Ramos (cell line): ENCODE data around the gene CYTH3.
"Not testable (repeated sequence)": the region's sequence is repeated elsewhere in the genome, so short reads cannot be mapped to it uniquely, and the experiment has no call there.

ENCODE experiments used
- in situ Hi-C: fragments of 300-500 bp; cut with MboI; formaldehyde crosslinking; loops from one replicate; pipeline ENCODE4 v1.14.3; 2022; ENCODE audit warnings: low sequenced_read_pairs; ENCODE audit not compliant: unreplicated experiment

CYTH3 gene

GRCh38 chr7:6283391-6284054 is 11.1 kb upstream of the CYTH3 start:
- in situ Hi-C loops, result not testable (repeated sequence)

- in situ Hi-C loops, result no loop called here
Measured at GRCh38 chr7:6279937-6280336, 7.5 kb upstream of the CYTH3 start.

DNA sequence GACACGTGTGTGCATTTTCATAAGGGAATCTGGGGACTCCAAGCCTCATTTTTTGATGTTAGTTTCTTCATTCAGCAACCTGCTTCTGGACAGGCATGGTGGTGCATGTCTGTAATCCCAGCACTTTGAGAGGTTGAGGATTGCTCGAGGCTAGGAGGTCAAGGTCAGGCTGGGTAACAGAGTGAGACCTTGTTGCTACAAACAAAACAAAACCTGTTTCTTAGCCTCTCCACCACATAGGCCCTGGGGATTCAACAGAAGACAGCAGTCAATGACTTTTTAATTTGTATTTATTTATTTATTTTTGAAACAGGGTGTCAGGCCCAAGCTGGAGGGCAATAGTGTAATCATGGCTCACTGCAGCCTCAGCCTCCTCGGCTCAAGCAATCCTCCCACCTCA is 6.9 kb upstream of the CYTH3 start:
- in situ Hi-C loops, result no loop called here

DNA sequence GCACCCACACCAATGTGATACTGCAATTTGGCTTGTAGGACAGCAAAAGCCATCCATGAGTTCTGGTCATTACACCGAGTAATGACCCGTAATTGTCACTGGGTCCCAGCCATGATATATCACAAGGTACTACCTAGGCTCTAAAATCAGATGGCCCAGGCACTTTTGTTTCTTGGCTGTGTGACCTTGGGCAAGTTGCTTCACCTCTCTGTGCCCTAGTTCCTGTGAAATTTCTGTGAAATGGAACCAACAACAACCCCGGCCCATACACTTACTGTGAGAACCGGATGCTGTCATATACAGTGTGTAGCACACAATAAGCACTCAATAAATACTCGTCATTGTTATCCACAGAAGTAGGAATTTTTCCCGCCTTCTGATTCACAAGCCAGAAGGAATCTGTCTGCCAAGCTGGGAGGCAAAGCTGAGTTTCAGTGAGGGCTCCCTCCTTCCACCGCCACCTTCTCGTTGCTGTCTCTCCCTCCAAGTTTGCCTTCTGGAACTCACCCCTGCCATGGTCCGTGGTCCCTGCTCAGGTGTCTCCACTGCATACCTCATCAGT is 6.4 kb upstream of the CYTH3 start:
- in situ Hi-C loops, result no loop called here

DNA sequence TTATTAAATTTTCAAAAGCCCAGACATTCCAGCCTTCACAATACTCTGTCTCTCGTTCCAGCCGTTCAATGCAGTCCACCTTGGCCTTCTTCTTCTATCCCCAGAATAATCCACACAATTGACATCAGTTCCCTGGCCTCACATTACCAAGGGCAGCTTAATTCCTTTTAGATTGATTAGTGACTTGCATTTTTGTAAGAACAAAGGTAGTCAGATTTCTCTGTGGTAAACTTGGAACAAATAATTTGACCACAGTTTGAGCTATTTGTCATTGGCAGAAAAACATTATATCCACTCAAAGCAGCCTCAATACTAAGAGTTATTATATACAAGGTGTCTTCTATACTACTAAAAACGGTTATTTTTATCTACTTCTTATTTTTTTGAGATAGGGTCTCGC is 5.1 kb upstream of the CYTH3 start:
- in situ Hi-C loops, result no loop called here

GRCh38 chr7:6276911-6277408 is 4.5 kb upstream of the CYTH3 start:
- in situ Hi-C loops, result no loop called here

DNA sequence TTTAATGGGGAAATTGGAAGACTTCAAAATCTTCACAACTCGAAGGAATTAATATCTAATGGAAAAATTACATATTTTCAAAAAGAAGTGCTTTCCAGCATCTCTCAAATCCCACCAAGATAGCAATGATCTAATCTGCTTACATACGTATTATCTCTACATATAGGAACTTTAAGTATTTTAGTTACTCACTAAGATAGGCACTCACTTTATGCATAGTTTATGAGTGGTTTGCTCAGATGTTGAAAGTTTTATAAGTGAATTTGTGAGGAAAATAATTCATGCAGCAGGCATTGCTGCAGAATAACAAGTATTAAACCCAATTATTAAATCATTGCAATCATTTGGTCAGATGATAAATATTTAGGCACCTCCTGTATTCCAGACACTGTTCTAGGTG is 2.3 kb upstream of the CYTH3 start:
- in situ Hi-C loops, result no loop called here

- in situ Hi-C loops, result no loop called here
Measured at GRCh38 chr7:6273917-6274630, 1.6 kb upstream of the CYTH3 start.

- in situ Hi-C loops, result no loop called here
Measured at GRCh38 chr7:6273380-6273837, 985 bp upstream of the CYTH3 start.

GRCh38 chr7:6271694-6272440 is 557 bp downstream of the CYTH3 start:
- in situ Hi-C loops, result no loop called here

DNA sequence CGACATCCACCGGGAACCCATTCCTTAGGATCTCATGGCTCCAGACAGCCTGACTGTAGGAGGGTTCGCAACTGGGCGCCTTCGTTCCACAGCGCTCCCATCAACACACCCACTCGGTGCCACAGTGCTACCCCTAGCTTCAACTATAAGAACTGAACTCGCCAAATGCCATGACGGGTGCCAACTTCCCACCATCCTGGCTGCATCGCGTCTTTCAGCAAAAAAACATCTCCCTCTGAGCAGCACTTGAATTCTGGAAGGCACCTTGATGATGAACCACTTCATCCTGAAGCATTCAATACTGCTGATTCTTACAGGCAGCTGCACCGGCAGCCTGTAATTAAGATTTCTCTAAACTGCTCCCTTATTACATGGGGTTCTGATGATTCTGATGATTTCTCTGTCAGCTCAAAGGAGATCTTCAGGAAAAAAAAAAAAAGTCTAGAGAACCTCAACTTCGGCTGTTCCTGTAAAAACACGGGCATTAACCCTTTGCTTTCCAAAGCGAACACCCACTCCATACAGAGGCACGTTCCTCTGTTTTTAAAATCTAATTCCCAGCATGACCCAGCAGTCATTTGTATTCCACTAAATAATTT is 1.3 kb downstream of the CYTH3 start:
- in situ Hi-C loops, result no loop called here

GRCh38 chr7:6269527-6269926 is 2.9 kb downstream of the CYTH3 start:
- in situ Hi-C loops, result no loop called here

GRCh38 chr7:6268907-6269306 is 3.5 kb downstream of the CYTH3 start:
- in situ Hi-C loops, result no loop called here

- in situ Hi-C loops, result no loop called here
Measured at GRCh38 chr7:6268023-6268900, 4.2 kb downstream of the CYTH3 start.

- in situ Hi-C loops, result no loop called here
Measured at GRCh38 chr7:6266699-6267098, 5.7 kb downstream of the CYTH3 start.

DNA sequence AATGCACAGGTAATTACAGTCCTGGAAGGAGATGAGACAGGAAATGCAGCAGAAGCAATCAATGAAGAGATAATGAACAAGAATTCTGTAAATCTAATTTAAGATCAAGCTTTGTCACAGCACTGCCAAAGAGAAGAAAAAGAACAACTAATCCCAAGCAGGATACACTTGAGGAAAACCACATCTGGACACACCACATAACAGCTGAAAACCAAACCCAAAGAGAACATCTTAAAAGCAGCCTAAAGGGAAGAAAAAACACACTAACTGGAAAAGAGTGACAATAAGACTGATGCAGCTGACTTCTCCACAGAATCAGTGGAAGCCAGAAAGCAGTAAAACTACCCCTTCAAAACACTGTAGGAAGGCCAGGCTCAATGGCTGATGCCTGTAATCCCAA is 10.2 kb downstream of the CYTH3 start:
- in situ Hi-C loops, result no loop called here

DNA sequence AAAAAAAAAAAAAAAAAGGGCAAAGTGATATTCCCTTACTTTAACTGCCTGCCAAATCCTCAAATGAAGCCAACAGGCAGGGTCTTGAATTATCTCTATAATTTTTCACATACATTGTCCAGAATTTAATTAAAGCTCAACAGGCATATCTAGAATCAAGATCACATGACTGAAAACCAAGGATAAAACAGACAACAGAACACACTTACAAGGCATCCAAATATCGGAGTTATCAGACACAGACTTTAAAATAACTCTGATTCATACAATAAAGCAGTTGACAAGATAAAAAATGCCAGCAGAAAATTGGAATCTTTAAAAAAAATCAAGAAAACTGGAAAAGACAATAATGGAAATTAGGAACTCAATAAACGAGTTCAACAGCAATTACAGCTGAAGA is 10.7 kb downstream of the CYTH3 start:
- in situ Hi-C loops, result no loop called here

- in situ Hi-C loops, result no loop called here
Measured at GRCh38 chr7:6260291-6261187, 11.9 kb downstream of the CYTH3 start.
